Uterus (tissue), 4 donors: ENCODE measurements around the gene SPTBN5. TPM values are rescaled to one million over a fixed set of nuclear protein-coding genes. Genes with fewer than 3 reads are reported as not detected.

Experiments used
- DNase-seq, 2 donors: peaks; one replicate each; pipeline ENCODE4 v3.0.0-alpha.2; 2019 to 2020
- H3K27ac ChIP-seq, 2 donors: fragments of 200-600 bp; sonication (generic); 1 replicate in 1 of 2; 2 replicates in 1 of 2; pipeline ENCODE4 v1.5.1; 2016 to 2018
- H3K27me3 ChIP-seq, 2 donors: fragments of 200-600 bp; sonication (generic); one replicate each; pipeline ENCODE4 v1.5.1; 2018 to 2019; ENCODE audit warnings: control low read depth in 1 of 2
- H3K36me3 ChIP-seq, 2 donors: fragments of 200-600 bp; sonication (generic); one replicate each; pipeline ENCODE4 v1.5.1; 2019; ENCODE audit warnings: control low read depth in 1 of 2
- H3K4me1 ChIP-seq, 2 donors: fragments of 200-600 bp; sonication (generic); one replicate each; pipeline ENCODE4 v1.5.1; 2018 to 2019; ENCODE audit warnings: control low read depth in 1 of 2
- H3K4me3 ChIP-seq, 2 donors: fragments of 200-600 bp; sonication (generic); 1 replicate in 1 of 2; 2 replicates in 1 of 2; pipeline ENCODE4 v1.5.1; 2018 to 2019; ENCODE audit warnings: mild to moderate bottlenecking in 1 of 2
- H3K9me3 ChIP-seq, 2 donors: fragments of 200-600 bp; sonication (generic); one replicate each; pipeline ENCODE4 v1.5.1; 2019; ENCODE audit warnings: control low read depth in 1 of 2
- CTCF ChIP-seq, 4 experiments: fragments of 200-600 bp in 2 of 4; fragments of 450-650 bp in 2 of 4; sonication (generic) in 2 of 4; IDR thresholded peaks; one replicate each; pipeline ENCODE4 v1.5.1; 2016 to 2019; ENCODE audit warnings: antibody characterized with exemption in 4 of 4, mild to moderate bottlenecking in 2 of 4, moderate library complexity in 1 of 4
- POLR2A ChIP-seq, 2 donors: fragments of 450-650 bp; IDR thresholded peaks; one replicate each; pipeline ENCODE4 v1.6.1; 2016; ENCODE audit warnings: antibody characterized with exemption in 2 of 2, mild to moderate bottlenecking in 1 of 2, moderate library complexity in 1 of 2
- intact Hi-C: fragments of 100-400 bp; cut with DNase I; formaldehyde crosslinking; loops from one replicate; pipeline ENCODE4 v1.15.1; 2023; ENCODE audit warnings: low total_unique reads
- total RNA-seq, 4 donors: library from RNA; depleted of rRNA in 3 of 4; stranded (reverse); fragments of >200 nt in 3 of 4; gene quantifications; one replicate each; pipeline versions ENCODE4 v1.1.0 to v1.2.4, GENCODE V29; 2014 to 2023
- donor health status: DM: yes; HTN: yes; CAD: no.

Gene SPTBN5
- under 1 TPM in 3 of 4 donors, not detected in 1; 0.51 to 0.76 (median 0.61) TPM for total RNA-seq

- Histone ChIP-seq H3K4me3 (no peak within 1 kb of the TSS), H3K27ac (peak within 1 kb of the TSS; percentile 44 to 51), H3K27me3 (no peaks in the 10 kb centered on the region), H3K4me1 (peaks cover 0 to 10% of the 10 kb centered on the region in 2 donors), H3K9me3 (no peaks in the 10 kb centered on the region), H3K36me3 (no peaks in the 10 kb centered on the region)
- intact Hi-C loops: no loop called here
- DNase-seq: no peak
- TF ChIP-seq POLR2A (IDR thresholded peaks at IDR 0.05) (no peak), CTCF (IDR thresholded peaks at IDR 0.05) (no peak)
Observed at GRCh38 chr15:41893422-41894250, at the start of gene SPTBN5. SPTBN5 (minus strand) TSS chr15:41894053; CDS start chr15:41893497, 556 bp downstream.

GRCh38 chr15:41942886-41943285 is 49.0 kb upstream of the SPTBN5 start:
- no peak for TF ChIP-seq POLR2A (IDR thresholded peaks at IDR 0.05)
- no peak for TF ChIP-seq CTCF (IDR thresholded peaks at IDR 0.05)
- H3K4me1 ChIP-seq: peaks cover 0 to 13% of the 10 kb centered on the region in 2 donors
- H3K4me3 ChIP-seq: no peak overlapping the region
- H3K9me3 ChIP-seq: no peaks in the 10 kb centered on the region
- peak overlapping the region in 1 of 2 donors; percentile 63 for H3K27ac ChIP-seq
- H3K27me3 ChIP-seq: no peaks in the 10 kb centered on the region
- intact Hi-C loops: no loop called here
- H3K36me3 ChIP-seq: no peaks in the 10 kb centered on the region
- no peak for DNase-seq

DNA sequence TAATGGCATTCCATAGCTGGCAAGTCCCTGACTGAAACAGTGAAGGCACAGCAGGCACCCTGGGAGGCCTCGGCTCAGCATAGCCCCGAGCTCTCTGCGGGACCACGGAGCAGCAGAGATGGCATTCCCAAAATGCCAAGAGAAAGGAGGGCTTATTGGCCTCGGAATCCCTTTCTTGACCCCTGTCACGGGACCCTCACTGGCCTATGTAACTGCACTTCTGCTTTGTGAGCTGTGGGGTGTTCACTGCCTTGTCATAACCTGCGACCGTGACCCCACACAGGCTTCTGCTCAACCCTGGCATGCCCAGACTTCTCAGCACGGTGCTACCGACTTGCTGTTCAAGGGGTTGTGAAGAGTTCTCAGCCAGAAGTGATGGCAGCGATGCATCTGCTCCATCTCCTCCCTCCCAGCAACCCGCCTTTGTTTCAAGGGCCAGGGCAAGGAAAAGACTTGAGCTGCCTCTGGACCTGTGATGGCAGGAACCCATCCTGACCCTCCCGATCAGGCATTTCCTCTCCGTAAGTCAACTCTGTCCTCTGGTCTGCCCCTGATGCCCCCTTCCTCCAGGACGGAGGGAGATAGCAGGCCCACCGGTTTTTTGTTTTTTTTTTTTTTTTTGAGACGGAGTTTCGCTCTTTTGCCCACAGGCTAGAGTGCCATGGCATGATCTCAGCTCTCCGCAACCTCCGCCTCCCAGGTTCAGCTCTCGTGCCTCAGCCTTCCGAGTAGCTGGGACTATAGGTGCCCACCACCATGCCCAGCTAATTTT is 48.0 kb upstream of the SPTBN5 start:
- intact Hi-C loops: no loop called here
- H3K4me1 ChIP-seq: peaks cover 0 to 13% of the 10 kb centered on the region in 2 donors
- H3K27ac ChIP-seq: peak overlapping the region in 1 of 2 donors; percentile 19
- H3K36me3 ChIP-seq: no peaks in the 10 kb centered on the region
- H3K27me3 ChIP-seq: no peaks in the 10 kb centered on the region
- no peak overlapping the region for H3K4me3 ChIP-seq
- no peaks in the 10 kb centered on the region for H3K9me3 ChIP-seq
- no peak for DNase-seq
- TF ChIP-seq CTCF (IDR thresholded peaks at IDR 0.05): no peak
- no peak for TF ChIP-seq POLR2A (IDR thresholded peaks at IDR 0.05)

DNA sequence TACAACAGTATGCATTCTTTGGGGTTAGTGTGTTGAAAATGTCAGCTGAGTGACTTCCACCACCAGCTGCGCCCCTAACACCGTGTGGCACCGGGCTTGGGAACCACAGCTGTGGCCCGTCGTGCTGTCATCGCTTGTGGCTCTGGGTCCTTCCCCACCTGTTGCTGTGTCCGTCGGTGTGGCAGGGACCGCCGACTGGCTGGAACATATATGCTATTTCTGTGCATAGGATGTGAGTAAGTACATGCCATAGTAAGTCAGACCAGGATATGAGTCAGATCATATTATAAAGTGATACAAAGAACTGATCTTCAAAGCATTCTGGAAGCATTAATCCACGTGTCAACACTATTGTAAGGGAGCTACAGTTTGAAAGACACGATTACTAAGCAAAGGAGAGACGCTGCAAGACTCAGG is 46.6 kb upstream of the SPTBN5 start:
- Histone ChIP-seq H3K4me1 (peaks cover 0 to 13% of the 10 kb centered on the region in 2 donors), H3K9me3 (no peaks in the 10 kb centered on the region), H3K27ac (peak overlapping the region in 1 of 2 donors; percentile 19), H3K4me3 (no peak overlapping the region), H3K27me3 (no peaks in the 10 kb centered on the region), H3K36me3 (no peaks in the 10 kb centered on the region)
- TF ChIP-seq CTCF (IDR thresholded peaks at IDR 0.05): no peak
- intact Hi-C loops: no loop called here
- DNase-seq: no peak

GRCh38 chr15:41939986-41940385 is 46.1 kb upstream of the SPTBN5 start:
- intact Hi-C loops: no loop called here
- no peak for DNase-seq
- TF ChIP-seq CTCF (IDR thresholded peaks at IDR 0.05) (no peak), POLR2A (IDR thresholded peaks at IDR 0.05) (no peak)
- Histone ChIP-seq H3K27me3 (no peaks in the 10 kb centered on the region), H3K4me3 (no peak overlapping the region), H3K27ac (no peak overlapping the region), H3K4me1 (peaks cover 0 to 13% of the 10 kb centered on the region in 2 donors), H3K36me3 (no peaks in the 10 kb centered on the region), H3K9me3 (no peaks in the 10 kb centered on the region)
